HFF-Myc (cell line): ENCODE data around the gene ITGB8.

Source experiments
- DNase-seq: peaks from one replicate; pipeline ENCODE4 v3.0.0-alpha.2; 2011; ENCODE audit warnings: low read depth; ENCODE audit errors: extremely low read depth
- H3K4me3 ChIP-seq: replicated peaks from 2 replicates; pipeline ENCODE4 v1.5.1; 2011; ENCODE audit warnings: low read depth, mild to moderate bottlenecking, control low read depth, low read length
- TF ChIP-seq, protein P1 (sequence below): IDR thresholded peaks from 2 replicates; pipeline ENCODE4 v1.5.1; 2012; ENCODE audit warnings: mild to moderate bottlenecking, low read depth, low read length, control low read depth; ENCODE audit errors: missing control alignments

ITGB8 gene

DNA sequence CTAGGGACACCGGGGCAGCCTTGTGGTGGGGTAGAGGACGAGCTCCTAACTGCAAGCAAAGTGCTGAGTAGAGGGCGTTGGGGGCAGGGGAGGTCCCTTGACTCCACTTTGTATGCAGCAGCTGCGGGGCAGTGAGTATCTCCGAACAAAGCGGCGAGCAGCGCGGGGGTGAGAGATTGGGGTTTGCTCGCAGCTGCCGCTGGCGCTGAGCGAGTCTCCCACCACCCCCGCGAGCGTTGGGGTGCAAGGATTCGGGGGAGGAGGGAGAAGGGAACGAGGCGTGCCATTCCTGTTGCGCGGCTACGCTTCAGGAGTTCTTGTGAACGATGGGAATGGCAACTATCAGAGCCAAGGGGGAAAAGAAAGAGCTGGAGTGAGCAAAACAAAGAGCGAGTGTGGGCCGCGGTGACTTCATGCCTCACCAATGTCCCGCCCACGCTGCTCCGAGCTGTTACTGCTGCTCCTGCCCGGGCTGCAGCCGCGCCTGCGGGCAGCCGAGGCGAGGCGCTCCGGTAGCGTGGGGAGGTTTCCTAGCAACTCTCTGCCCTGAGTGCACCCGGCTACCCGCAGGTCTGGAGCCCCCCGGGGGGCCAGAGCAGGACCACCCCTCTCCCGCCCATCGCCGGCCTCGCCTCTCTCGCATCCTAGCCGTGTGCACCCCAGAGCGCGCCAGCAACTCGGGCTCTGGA, at the start of gene ITGB8:
TSS of gene ITGB8 (plus strand) at position 662 of the 689 bp plus-strand sequence. CDS start 907 bp downstream, outside the sequence.
- TF ChIP-seq, protein P1, sequence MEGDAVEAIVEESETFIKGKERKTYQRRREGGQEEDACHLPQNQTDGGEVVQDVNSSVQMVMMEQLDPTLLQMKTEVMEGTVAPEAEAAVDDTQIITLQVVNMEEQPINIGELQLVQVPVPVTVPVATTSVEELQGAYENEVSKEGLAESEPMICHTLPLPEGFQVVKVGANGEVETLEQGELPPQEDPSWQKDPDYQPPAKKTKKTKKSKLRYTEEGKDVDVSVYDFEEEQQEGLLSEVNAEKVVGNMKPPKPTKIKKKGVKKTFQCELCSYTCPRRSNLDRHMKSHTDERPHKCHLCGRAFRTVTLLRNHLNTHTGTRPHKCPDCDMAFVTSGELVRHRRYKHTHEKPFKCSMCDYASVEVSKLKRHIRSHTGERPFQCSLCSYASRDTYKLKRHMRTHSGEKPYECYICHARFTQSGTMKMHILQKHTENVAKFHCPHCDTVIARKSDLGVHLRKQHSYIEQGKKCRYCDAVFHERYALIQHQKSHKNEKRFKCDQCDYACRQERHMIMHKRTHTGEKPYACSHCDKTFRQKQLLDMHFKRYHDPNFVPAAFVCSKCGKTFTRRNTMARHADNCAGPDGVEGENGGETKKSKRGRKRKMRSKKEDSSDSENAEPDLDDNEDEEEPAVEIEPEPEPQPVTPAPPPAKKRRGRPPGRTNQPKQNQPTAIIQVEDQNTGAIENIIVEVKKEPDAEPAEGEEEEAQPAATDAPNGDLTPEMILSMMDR: no peak
- DNase-seq: peak; percentile 71
- H3K4me3 ChIP-seq: peak within 1 kb of the TSS; percentile 61

DNA sequence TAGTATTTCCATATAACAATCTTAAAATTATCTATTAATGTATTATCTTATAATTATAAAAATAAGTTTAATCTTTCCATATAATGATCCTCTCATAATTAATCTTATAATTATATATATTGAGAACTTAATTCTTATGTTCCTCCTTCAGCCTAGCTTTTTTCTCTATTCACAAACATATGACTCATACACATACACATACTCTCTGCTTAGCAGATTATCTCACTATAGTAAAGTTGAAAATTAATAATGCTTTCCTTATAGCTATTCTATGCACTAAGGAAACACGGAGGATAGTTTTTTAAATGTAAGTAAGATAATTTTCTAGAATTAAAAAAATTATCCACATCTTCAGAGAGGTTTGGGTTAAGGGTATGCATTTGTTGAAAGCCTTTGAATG, 47.7 kb upstream of the ITGB8 start:
- no peak overlapping the region for H3K4me3 ChIP-seq
- no peak for DNase-seq
- TF ChIP-seq, protein P1: no peak

DNA sequence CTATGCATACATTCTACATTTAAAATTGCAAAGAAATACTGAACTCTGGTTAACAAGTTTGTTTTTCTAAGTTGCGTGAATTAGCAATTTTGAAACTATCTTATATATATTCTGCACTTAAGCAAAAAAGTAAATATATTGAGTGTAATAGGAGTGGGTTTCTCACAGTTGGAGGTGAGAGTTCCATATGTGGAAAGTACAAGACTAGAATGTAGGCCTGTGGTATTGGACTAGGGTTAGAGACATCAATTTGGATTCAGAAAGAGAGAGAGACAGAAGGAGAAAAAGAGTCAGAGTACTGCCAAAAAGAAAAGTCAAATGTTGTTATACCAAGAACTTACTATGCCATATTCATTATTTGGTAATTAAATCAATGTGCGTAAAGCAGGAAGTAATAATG, 47.3 kb upstream of the ITGB8 start:
- no peak for DNase-seq
- TF ChIP-seq, protein P1: no peak
- no peak overlapping the region for H3K4me3 ChIP-seq

DNA sequence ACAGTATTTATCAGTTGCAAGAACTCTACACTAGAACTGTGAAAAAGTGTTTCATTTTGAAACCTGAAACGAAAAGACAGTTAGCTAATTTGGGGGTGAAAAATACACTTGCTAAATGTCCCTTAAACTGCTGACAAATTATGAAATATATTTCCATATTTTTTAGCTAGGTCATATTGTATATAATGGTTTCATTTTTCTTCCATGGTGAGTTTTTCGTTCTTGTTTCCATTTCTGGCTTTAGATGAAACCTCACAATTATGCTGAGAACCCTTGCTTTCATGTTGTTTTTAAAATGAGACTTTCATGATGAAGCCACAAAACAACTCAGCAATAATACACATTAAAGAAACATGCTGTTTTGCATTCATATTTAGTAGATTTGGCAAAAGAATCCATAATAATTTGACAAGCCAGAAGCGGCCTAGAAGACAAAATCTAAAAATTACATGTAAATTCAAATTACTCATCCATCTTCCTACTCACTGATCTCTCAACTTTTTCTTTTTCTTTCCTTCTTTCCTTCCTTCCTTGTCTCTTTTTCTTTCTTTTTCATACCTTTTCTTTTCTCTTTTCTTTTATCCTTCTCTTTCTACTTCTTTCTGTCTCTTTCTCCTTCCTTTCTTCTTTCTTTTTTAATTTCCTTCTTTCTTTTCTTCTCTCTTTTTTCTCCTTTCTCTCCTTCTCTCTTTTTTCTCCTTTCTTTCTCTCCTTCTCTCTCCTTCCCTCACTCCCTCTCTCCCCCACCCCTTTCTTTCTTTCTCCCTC, 46.5 kb upstream of the ITGB8 start:
- no peak for DNase-seq
- no peak overlapping the region for H3K4me3 ChIP-seq
- TF ChIP-seq, protein P1: no peak

DNA sequence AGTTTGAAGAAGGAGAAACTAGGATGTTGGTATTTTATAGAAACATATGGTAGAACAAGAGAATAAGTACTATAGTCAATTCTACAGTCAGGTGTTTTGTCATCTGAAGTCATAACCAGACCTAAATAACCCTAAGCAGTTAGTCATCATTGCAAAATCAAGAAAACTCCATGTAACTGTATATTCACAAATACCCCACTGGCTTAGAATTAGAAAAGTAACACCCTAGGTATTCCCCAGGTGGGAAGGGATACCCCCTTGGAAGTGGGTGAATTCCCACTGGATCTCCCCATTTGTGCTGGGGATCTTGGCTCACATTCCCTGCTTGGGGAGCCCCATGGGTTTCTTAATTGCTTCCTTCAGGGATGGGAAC, 45.9 kb upstream of the ITGB8 start:
- DNase-seq: no peak
- TF ChIP-seq, protein P1: no peak
- no peak overlapping the region for H3K4me3 ChIP-seq

DNA sequence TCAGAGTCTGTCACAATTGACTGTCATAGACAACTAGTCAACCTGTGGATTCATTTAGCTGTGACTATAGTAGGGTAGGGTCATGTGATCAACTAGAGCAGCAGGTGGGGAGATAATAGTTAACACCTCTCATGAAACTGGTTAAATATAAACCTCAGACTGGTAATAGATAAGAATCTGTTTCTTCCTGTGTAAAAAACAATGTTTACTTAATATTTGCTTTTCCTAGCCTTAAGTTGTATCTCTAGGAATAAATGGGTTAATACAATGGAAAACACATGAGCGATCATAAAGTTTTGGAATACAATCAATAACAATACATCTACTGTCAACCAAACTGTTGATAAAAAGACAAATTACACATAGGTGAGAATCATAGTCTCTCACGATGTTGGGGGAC, 43.4 kb upstream of the ITGB8 start:
- no peak overlapping the region for H3K4me3 ChIP-seq
- no peak for DNase-seq
- TF ChIP-seq, protein P1: no peak
